Measurements from ENCODE around the gene ARHGAP27.

The ARHGAP27 gene

GRCh38 chr17:45376171-45377005, 56.3 kb downstream of the ARHGAP27 start:
- H3K4me1 Mint-ChIP-seq (ENCODE audit: low read depth), result peaks cover 9% of the 10 kb centered on the region
- H3K36me3 Mint-ChIP-seq, result no peaks in the 10 kb centered on the region
- no peak overlapping the region for H3K4me3 Mint-ChIP-seq
- no peak overlapping the region for H3K27ac Mint-ChIP-seq
- peaks cover 2% of the 10 kb centered on the region for H3K27me3 Mint-ChIP-seq
- no peaks in the 10 kb centered on the region for H3K9me3 Mint-ChIP-seq (ENCODE audit: low read depth)

- H3K9me3 Mint-ChIP-seq (ENCODE audit: low read depth), result no peaks in the 10 kb centered on the region
- no peak overlapping the region for H3K4me3 Mint-ChIP-seq
- H3K27me3 Mint-ChIP-seq, result peaks cover 2% of the 10 kb centered on the region
- H3K36me3 Mint-ChIP-seq, result no peaks in the 10 kb centered on the region
- H3K4me1 Mint-ChIP-seq (ENCODE audit: low read depth), result peaks cover 15% of the 10 kb centered on the region
- H3K27ac Mint-ChIP-seq, result no peak overlapping the region
These were observed 58.2 kb downstream of the ARHGAP27 start for GRCh38 chr17:45374501-45374900.

GRCh38 chr17:45372325-45372869, 60.3 kb downstream of the ARHGAP27 start:
- H3K36me3 Mint-ChIP-seq, result no peaks in the 10 kb centered on the region
- no peak overlapping the region for H3K27ac Mint-ChIP-seq
- peaks cover 15% of the 10 kb centered on the region for H3K4me1 Mint-ChIP-seq (ENCODE audit: low read depth)
- H3K27me3 Mint-ChIP-seq, result peaks cover 2% of the 10 kb centered on the region
- H3K4me3 Mint-ChIP-seq, result peak overlapping the region; percentile 78
- no peaks in the 10 kb centered on the region for H3K9me3 Mint-ChIP-seq (ENCODE audit: low read depth)

GRCh38 chr17:45371414-45372324, 61.0 kb downstream of the ARHGAP27 start:
- Mint-ChIP-seq H3K27ac (no peak overlapping the region), H3K27me3 (peaks cover 2% of the 10 kb centered on the region), H3K4me3 (peak overlapping the region; percentile 78), H3K9me3 (ENCODE audit: low read depth) (no peaks in the 10 kb centered on the region), H3K36me3 (no peaks in the 10 kb centered on the region), H3K4me1 (ENCODE audit: low read depth) (peaks cover 15% of the 10 kb centered on the region)

- Mint-ChIP-seq H3K9me3 (ENCODE audit: low read depth) (no peaks in the 10 kb centered on the region), H3K36me3 (no peaks in the 10 kb centered on the region), H3K27me3 (peaks cover 2% of the 10 kb centered on the region), H3K4me3 (no peak overlapping the region), H3K4me1 (ENCODE audit: low read depth) (peaks cover 15% of the 10 kb centered on the region), H3K27ac (no peak overlapping the region)
These were observed 61.7 kb downstream of the ARHGAP27 start for GRCh38 chr17:45370949-45371413.

GRCh38 chr17:45369421-45369820, 63.2 kb downstream of the ARHGAP27 start:
- H3K4me1 Mint-ChIP-seq (ENCODE audit: low read depth), result peaks cover 15% of the 10 kb centered on the region
- no peak overlapping the region for H3K4me3 Mint-ChIP-seq
- H3K9me3 Mint-ChIP-seq (ENCODE audit: low read depth), result no peaks in the 10 kb centered on the region
- peaks cover 2% of the 10 kb centered on the region for H3K27me3 Mint-ChIP-seq
- no peak overlapping the region for H3K27ac Mint-ChIP-seq
- H3K36me3 Mint-ChIP-seq, result no peaks in the 10 kb centered on the region

- peaks cover 15% of the 10 kb centered on the region for H3K4me1 Mint-ChIP-seq (ENCODE audit: low read depth)
- H3K27ac Mint-ChIP-seq, result no peak overlapping the region
- no peaks in the 10 kb centered on the region for H3K9me3 Mint-ChIP-seq (ENCODE audit: low read depth)
- no peaks in the 10 kb centered on the region for H3K36me3 Mint-ChIP-seq
- H3K27me3 Mint-ChIP-seq, result peaks cover 2% of the 10 kb centered on the region
- no peak overlapping the region for H3K4me3 Mint-ChIP-seq
These were observed 64.0 kb downstream of the ARHGAP27 start for GRCh38 chr17:45368651-45369050.

- H3K4me3 Mint-ChIP-seq, result no peak overlapping the region
- H3K36me3 Mint-ChIP-seq, result no peaks in the 10 kb centered on the region
- peaks cover 11% of the 10 kb centered on the region for H3K4me1 Mint-ChIP-seq (ENCODE audit: low read depth)
- no peak overlapping the region for H3K27ac Mint-ChIP-seq
- no peaks in the 10 kb centered on the region for H3K9me3 Mint-ChIP-seq (ENCODE audit: low read depth)
- peaks cover 2% of the 10 kb centered on the region for H3K27me3 Mint-ChIP-seq
These were observed 65.5 kb downstream of the ARHGAP27 start for GRCh38 chr17:45367216-45367615.

GRCh38 chr17:45366691-45367090, 66.0 kb downstream of the ARHGAP27 start:
- H3K9me3 Mint-ChIP-seq (ENCODE audit: low read depth), result no peaks in the 10 kb centered on the region
- H3K27ac Mint-ChIP-seq, result no peak overlapping the region
- H3K27me3 Mint-ChIP-seq, result no peaks in the 10 kb centered on the region
- no peak overlapping the region for H3K4me3 Mint-ChIP-seq
- H3K4me1 Mint-ChIP-seq (ENCODE audit: low read depth), result peaks cover 7% of the 10 kb centered on the region
- H3K36me3 Mint-ChIP-seq, result no peaks in the 10 kb centered on the region

- Mint-ChIP-seq H3K27me3 (peaks cover 2% of the 10 kb centered on the region), H3K27ac (no peak overlapping the region), H3K9me3 (ENCODE audit: low read depth) (no peaks in the 10 kb centered on the region), H3K4me3 (no peak overlapping the region), H3K36me3 (peaks cover 2% of the 10 kb centered on the region), H3K4me1 (ENCODE audit: low read depth) (peaks cover 2% of the 10 kb centered on the region)
These were observed 66.6 kb downstream of the ARHGAP27 start for GRCh38 chr17:45366049-45366448.

GRCh38 chr17:45364531-45365390, 67.9 kb downstream of the ARHGAP27 start:
- Mint-ChIP-seq H3K27ac (no peak overlapping the region), H3K4me1 (ENCODE audit: low read depth) (no peaks in the 10 kb centered on the region), H3K9me3 (ENCODE audit: low read depth) (no peaks in the 10 kb centered on the region), H3K4me3 (no peak overlapping the region), H3K36me3 (peaks cover 2% of the 10 kb centered on the region), H3K27me3 (peaks cover 7% of the 10 kb centered on the region)

GRCh38 chr17:45363498-45363897, 69.2 kb downstream of the ARHGAP27 start:
- no peaks in the 10 kb centered on the region for H3K4me1 Mint-ChIP-seq (ENCODE audit: low read depth)
- no peaks in the 10 kb centered on the region for H3K9me3 Mint-ChIP-seq (ENCODE audit: low read depth)
- H3K27ac Mint-ChIP-seq, result no peak overlapping the region
- H3K36me3 Mint-ChIP-seq, result peaks cover 2% of the 10 kb centered on the region
- peaks cover 7% of the 10 kb centered on the region for H3K27me3 Mint-ChIP-seq
- H3K4me3 Mint-ChIP-seq, result no peak overlapping the region

- Mint-ChIP-seq H3K36me3 (peaks cover 2% of the 10 kb centered on the region), H3K27me3 (peaks cover 7% of the 10 kb centered on the region), H3K27ac (no peak overlapping the region), H3K4me3 (no peak overlapping the region), H3K4me1 (ENCODE audit: low read depth) (peaks cover 10% of the 10 kb centered on the region), H3K9me3 (ENCODE audit: low read depth) (no peaks in the 10 kb centered on the region)
These were observed 70.7 kb downstream of the ARHGAP27 start for GRCh38 chr17:45361976-45362375.

GRCh38 chr17:45361451-45361850, 71.2 kb downstream of the ARHGAP27 start:
- Mint-ChIP-seq H3K4me1 (ENCODE audit: low read depth) (peaks cover 10% of the 10 kb centered on the region), H3K9me3 (ENCODE audit: low read depth) (no peaks in the 10 kb centered on the region), H3K27me3 (peaks cover 7% of the 10 kb centered on the region), H3K4me3 (no peak overlapping the region), H3K27ac (no peak overlapping the region), H3K36me3 (peaks cover 2% of the 10 kb centered on the region)

Measured in activated naive CD8-positive, alpha-beta T cell (primary cell).